GM12878 (cell line): ENCODE data around the gene ZNF792.

Experiments
- CHD2 ChIP-seq: IDR thresholded peaks from 2 replicates; pipeline ENCODE4 v1.6.1; 2011; ENCODE audit warnings: low read depth, low read length, improper control_type of control experiment, borderline replicate concordance
- CREB1 ChIP-seq: IDR thresholded peaks from 2 replicates; pipeline ENCODE4 v1.6.1; 2012; ENCODE audit warnings: low read depth, mild to moderate bottlenecking, inconsistent platforms
- EP300 ChIP-seq, 2 experiments: fragments of 150-350 bp in 1 of 2; IDR thresholded peaks; 2 replicates each; pipeline ENCODE4 v1.6.1; 2011 to 2012; ENCODE audit warnings: low read depth in 2 of 2, low read length in 2 of 2, borderline replicate concordance in 1 of 2, improper control_type of control experiment in 1 of 2, inconsistent platforms in 1 of 2; ENCODE audit not compliant: control insufficient read depth in 1 of 2
- FOXM1 ChIP-seq: IDR thresholded peaks from 2 replicates; pipeline ENCODE4 v1.6.1; 2012; ENCODE audit warnings: low read depth, mild to moderate bottlenecking, inconsistent platforms, low read length, moderate library complexity
- HDAC6 ChIP-seq: fragments of 200-600 bp; sonication (generic); IDR thresholded peaks from one replicate; pipeline ENCODE4 v1.8.0; 2017; ENCODE audit warnings: antibody characterized with exemption; ENCODE audit not compliant: unreplicated experiment
- KAT2A ChIP-seq: conservative IDR thresholded peaks from 2 replicates; pipeline ENCODE4 v1.6.1; 2011; ENCODE audit warnings: low read depth, low read length; ENCODE audit not compliant: control insufficient read depth
- POLR2A ChIP-seq: IDR thresholded peaks from 2 replicates; pipeline ENCODE4 v1.6.1; 2011; ENCODE audit warnings: low read depth, mild to moderate bottlenecking, low read length
- POLR2AphosphoS5 ChIP-seq: IDR thresholded peaks from 2 replicates; pipeline ENCODE4 v1.6.1; 2011; ENCODE audit warnings: mild to moderate bottlenecking, low read length, inconsistent platforms
- YY1 ChIP-seq: IDR thresholded peaks from 2 replicates; pipeline ENCODE4 v1.6.1; 2011; ENCODE audit warnings: low read depth, mild to moderate bottlenecking, low read length
- ZNF207 ChIP-seq: fragments of 450-650 bp; IDR thresholded peaks from 2 replicates; pipeline ENCODE4 v1.6.1; 2014; ENCODE audit warnings: antibody characterized with exemption, mild to moderate bottlenecking, borderline replicate concordance
- TF ChIP-seq, protein P1 (sequence below): IDR thresholded peaks from 2 replicates; pipeline ENCODE4 v1.6.1; 2012; ENCODE audit warnings: mild to moderate bottlenecking, low read depth, low read length
- TF ChIP-seq, protein P2 (sequence below), 3 experiments: IDR thresholded peaks in 2 of 3; conservative IDR thresholded peaks in 1 of 3; 2 replicates each; pipeline ENCODE4 v1.5.1; 2011; ENCODE audit warnings: low read depth in 3 of 3, low read length in 3 of 3, mild to moderate bottlenecking in 3 of 3, control low read depth in 2 of 3, moderate library complexity in 2 of 3, inconsistent platforms in 1 of 3, mixed read lengths in 1 of 3; ENCODE audit not compliant: control insufficient read depth in 2 of 3, insufficient read depth in 1 of 3; ENCODE audit errors: extremely low read depth in 1 of 3
- TF ChIP-seq, protein P3 (sequence below): fragments of 450-650 bp; formaldehyde crosslinking; IDR thresholded peaks from 2 replicates; pipeline ENCODE4 v1.5.0; 2022; ENCODE audit warnings: mild to moderate bottlenecking, missing genetic modification characterization

DNA sequence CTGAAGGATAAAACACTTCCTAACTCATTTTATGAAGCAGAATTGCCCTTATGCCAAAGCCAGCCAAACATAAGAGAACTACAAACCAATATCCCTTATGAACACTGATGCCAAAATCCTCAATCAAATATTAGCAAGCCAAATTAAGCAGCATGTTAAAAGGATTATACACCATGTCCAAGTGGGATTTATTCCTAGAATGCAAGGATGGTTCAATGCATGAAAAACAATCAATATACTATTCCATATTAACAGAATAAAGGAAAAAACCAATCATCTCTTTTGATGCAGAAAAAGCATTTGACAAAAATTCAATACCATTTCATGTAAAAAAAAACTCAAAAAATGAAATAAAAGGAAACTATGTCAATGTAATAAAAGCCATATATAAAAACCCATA, 10.9 kb downstream of the ZNF792 start:
- TF ChIP-seq CREB1 (no peak), KAT2A (no peak), FOXM1 (no peak), HDAC6 (no peak), CHD2 (no peak), ZNF207 (no peak), POLR2AphosphoS5 (no peak), POLR2A (no peak), YY1 (no peak), EP300 (IDR thresholded peaks at IDR 0.05; ENCODE audit: borderline replicate concordance in 1 of 2, control insufficient read depth in 1 of 2, low read depth in 2 of 2, low read length in 2 of 2) (no peak)
- TF ChIP-seq, protein P1, sequence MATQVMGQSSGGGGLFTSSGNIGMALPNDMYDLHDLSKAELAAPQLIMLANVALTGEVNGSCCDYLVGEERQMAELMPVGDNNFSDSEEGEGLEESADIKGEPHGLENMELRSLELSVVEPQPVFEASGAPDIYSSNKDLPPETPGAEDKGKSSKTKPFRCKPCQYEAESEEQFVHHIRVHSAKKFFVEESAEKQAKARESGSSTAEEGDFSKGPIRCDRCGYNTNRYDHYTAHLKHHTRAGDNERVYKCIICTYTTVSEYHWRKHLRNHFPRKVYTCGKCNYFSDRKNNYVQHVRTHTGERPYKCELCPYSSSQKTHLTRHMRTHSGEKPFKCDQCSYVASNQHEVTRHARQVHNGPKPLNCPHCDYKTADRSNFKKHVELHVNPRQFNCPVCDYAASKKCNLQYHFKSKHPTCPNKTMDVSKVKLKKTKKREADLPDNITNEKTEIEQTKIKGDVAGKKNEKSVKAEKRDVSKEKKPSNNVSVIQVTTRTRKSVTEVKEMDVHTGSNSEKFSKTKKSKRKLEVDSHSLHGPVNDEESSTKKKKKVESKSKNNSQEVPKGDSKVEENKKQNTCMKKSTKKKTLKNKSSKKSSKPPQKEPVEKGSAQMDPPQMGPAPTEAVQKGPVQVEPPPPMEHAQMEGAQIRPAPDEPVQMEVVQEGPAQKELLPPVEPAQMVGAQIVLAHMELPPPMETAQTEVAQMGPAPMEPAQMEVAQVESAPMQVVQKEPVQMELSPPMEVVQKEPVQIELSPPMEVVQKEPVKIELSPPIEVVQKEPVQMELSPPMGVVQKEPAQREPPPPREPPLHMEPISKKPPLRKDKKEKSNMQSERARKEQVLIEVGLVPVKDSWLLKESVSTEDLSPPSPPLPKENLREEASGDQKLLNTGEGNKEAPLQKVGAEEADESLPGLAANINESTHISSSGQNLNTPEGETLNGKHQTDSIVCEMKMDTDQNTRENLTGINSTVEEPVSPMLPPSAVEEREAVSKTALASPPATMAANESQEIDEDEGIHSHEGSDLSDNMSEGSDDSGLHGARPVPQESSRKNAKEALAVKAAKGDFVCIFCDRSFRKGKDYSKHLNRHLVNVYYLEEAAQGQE = no peak
- TF ChIP-seq, protein P2, sequence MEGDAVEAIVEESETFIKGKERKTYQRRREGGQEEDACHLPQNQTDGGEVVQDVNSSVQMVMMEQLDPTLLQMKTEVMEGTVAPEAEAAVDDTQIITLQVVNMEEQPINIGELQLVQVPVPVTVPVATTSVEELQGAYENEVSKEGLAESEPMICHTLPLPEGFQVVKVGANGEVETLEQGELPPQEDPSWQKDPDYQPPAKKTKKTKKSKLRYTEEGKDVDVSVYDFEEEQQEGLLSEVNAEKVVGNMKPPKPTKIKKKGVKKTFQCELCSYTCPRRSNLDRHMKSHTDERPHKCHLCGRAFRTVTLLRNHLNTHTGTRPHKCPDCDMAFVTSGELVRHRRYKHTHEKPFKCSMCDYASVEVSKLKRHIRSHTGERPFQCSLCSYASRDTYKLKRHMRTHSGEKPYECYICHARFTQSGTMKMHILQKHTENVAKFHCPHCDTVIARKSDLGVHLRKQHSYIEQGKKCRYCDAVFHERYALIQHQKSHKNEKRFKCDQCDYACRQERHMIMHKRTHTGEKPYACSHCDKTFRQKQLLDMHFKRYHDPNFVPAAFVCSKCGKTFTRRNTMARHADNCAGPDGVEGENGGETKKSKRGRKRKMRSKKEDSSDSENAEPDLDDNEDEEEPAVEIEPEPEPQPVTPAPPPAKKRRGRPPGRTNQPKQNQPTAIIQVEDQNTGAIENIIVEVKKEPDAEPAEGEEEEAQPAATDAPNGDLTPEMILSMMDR (IDR thresholded peaks at IDR 0.05 in 2 of 3, conservative IDR thresholded peaks at IDR 0.05 in 1 of 3; ENCODE audit: control insufficient read depth in 2 of 3, extremely low read depth in 1 of 3, insufficient read depth in 1 of 3, low read depth in 3 of 3, low read length in 3 of 3) = no peak
- TF ChIP-seq, protein P3, sequence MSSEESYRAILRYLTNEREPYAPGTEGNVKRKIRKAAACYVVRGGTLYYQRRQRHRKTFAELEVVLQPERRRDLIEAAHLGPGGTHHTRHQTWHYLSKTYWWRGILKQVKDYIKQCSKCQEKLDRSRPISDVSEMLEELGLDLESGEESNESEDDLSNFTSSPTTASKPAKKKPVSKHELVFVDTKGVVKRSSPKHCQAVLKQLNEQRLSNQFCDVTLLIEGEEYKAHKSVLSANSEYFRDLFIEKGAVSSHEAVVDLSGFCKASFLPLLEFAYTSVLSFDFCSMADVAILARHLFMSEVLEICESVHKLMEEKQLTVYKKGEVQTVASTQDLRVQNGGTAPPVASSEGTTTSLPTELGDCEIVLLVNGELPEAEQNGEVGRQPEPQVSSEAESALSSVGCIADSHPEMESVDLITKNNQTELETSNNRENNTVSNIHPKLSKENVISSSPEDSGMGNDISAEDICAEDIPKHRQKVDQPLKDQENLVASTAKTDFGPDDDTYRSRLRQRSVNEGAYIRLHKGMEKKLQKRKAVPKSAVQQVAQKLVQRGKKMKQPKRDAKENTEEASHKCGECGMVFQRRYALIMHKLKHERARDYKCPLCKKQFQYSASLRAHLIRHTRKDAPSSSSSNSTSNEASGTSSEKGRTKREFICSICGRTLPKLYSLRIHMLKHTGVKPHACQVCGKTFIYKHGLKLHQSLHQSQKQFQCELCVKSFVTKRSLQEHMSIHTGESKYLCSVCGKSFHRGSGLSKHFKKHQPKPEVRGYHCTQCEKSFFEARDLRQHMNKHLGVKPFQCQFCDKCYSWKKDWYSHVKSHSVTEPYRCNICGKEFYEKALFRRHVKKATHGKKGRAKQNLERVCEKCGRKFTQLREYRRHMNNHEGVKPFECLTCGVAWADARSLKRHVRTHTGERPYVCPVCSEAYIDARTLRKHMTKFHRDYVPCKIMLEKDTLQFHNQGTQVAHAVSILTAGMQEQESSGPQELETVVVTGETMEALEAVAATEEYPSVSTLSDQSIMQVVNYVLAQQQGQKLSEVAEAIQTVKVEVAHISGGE = no peak
